Measurements from ENCODE around the gene COBLL1.

- TF ChIP-seq POLR2AphosphoS5 (IDR thresholded peaks at IDR 0.05) (no peak), CTCF (IDR thresholded peaks at IDR 0.05) (no peak)
Observed at GRCh38 chr2:164693834-164694233, 147.8 kb downstream of the COBLL1 start.
